Esophagus muscularis mucosa (tissue), 3 donors: Measurements from ENCODE around the gene CHRND.

ENCODE experiments used
- POLR2A ChIP-seq: fragments of 450-650 bp; IDR thresholded peaks from one replicate; pipeline ENCODE4 v1.6.1; 2017; ENCODE audit warnings: antibody characterized with exemption, moderate library complexity, mild to moderate bottlenecking, low read depth
- POLR2AphosphoS5 ChIP-seq, 2 donors: sonication (generic); formaldehyde crosslinking; IDR thresholded peaks; one replicate each; pipeline ENCODE4 v1.6.1; 2017; ENCODE audit warnings: antibody characterized with exemption in 2 of 2
- TF ChIP-seq, protein P1 (sequence below), 3 experiments: fragments of 200-600 bp in 2 of 3; fragments of 450-650 bp in 1 of 3; sonication (generic) in 2 of 3; IDR thresholded peaks; one replicate each; pipeline ENCODE4 v1.5.1; 2017 to 2019; ENCODE audit warnings: antibody characterized with exemption in 3 of 3, mild to moderate bottlenecking in 2 of 3, moderate library complexity in 1 of 3

DNA sequence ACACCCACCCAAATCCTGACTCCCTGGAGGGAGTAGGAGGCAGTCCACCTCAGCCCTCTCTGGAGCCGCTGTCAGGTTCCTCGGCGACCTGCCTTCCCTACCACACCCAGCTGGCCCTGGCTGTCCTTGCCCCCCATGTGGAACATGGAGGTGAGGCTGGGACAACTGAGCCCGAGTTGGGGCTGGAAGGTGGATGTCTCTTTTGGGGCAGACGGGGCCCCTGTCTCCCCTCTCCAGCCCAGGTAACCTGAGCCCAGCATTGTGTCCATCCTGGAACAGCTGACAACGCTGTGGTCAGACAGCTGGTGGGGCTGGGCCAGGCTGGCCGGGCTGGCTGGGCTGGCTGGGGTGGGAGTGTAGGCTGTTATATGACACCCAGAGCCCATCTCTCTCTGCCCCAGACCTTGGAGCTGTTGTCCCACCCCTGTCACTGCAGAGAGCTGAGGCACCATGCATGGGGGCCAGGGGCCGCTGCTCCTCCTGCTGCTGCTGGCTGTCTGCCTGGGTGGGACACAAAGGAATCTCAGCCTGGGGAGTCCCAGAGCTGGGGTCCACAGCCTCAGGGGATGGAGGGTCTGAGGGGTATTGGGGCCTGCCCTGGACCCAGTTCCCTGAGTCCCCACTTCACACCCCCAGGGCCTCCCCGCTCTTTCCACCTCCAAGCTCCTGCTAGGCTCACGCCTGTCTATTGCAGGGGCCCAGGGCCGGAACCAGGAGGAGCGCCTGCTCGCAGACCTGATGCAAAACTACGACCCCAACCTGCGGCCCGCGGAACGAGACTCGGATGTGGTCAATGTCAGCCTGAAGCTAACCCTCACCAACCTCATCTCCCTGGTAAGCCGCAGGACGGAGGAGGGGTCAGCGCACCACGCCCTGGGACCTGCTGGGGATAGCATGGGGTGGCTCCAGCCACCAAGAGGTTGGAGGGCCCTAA is 13.6 kb downstream of the CHRND start, which contains the start of gene CHRNG:
- TF ChIP-seq, protein P1, sequence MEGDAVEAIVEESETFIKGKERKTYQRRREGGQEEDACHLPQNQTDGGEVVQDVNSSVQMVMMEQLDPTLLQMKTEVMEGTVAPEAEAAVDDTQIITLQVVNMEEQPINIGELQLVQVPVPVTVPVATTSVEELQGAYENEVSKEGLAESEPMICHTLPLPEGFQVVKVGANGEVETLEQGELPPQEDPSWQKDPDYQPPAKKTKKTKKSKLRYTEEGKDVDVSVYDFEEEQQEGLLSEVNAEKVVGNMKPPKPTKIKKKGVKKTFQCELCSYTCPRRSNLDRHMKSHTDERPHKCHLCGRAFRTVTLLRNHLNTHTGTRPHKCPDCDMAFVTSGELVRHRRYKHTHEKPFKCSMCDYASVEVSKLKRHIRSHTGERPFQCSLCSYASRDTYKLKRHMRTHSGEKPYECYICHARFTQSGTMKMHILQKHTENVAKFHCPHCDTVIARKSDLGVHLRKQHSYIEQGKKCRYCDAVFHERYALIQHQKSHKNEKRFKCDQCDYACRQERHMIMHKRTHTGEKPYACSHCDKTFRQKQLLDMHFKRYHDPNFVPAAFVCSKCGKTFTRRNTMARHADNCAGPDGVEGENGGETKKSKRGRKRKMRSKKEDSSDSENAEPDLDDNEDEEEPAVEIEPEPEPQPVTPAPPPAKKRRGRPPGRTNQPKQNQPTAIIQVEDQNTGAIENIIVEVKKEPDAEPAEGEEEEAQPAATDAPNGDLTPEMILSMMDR (IDR thresholded peaks at IDR 0.05): no peak
- TF ChIP-seq POLR2A (no peak), POLR2AphosphoS5 (IDR thresholded peaks at IDR 0.05) (no peak)
